OCI-LY7 (cell line): ENCODE results near the gene TMED1. TPM values are rescaled to one million over a fixed set of nuclear protein-coding genes. Genes with fewer than 3 reads are reported as not detected.

Experiments used
- BruUV-seq: library from RNA; stranded (reverse); fragments of 400-500 nt; replicated peaks from 2 replicates; lab custom pipeline; 2021; lab: Mats Ljungman, UMichigan
- CTCF ChIA-PET: fragments of 300-600 bp; sonication (Branson Sonifier 250); formaldehyde crosslinking; loops from one replicate; lab custom pipeline; 2022; ENCODE audit warnings: antibody characterized with exemption; ENCODE audit not compliant: unreplicated experiment; lab: Charles Lee
- POLR2A ChIA-PET: fragments of 300-600 bp; sonication (Branson Sonifier 250); formaldehyde crosslinking; loops from one replicate; lab custom pipeline; 2022; ENCODE audit warnings: antibody characterized with exemption; lab: Charles Lee
- DNase-seq: peaks from one replicate; pipeline ENCODE4 v3.0.0-alpha.2; 2015; ENCODE audit warnings: low spot score
- H2AFZ ChIP-seq: fragments of 200-600 bp; sonication (generic), shearing (Covaris generic); 2 replicates; pipeline ENCODE4 v1.6.1; 2014; ENCODE audit warnings: mild to moderate bottlenecking, antibody characterized with exemption, low read length, moderate library complexity
- H3K27ac ChIP-seq: fragments of 200-600 bp; sonication (generic); 2 replicates; pipeline ENCODE4 v1.5.1; 2014; ENCODE audit warnings: mixed run types, low read depth, mild to moderate bottlenecking, moderate library complexity, low read length, inconsistent platforms; ENCODE audit not compliant: poor library complexity, severe bottlenecking
- H3K36me3 ChIP-seq: fragments of 200-600 bp; sonication (generic); 2 replicates; pipeline ENCODE4 v1.6.1; 2014; ENCODE audit warnings: mild to moderate bottlenecking, antibody characterized with exemption, low read length, moderate library complexity, mixed read lengths; ENCODE audit not compliant: insufficient read depth
- H3K4me1 ChIP-seq: fragments of 200-600 bp; sonication (generic); 2 replicates; pipeline ENCODE4 v1.5.1; 2014; ENCODE audit warnings: mild to moderate bottlenecking, low read length; ENCODE audit not compliant: insufficient read depth, poor library complexity, severe bottlenecking
- H3K4me2 ChIP-seq: fragments of 200-600 bp; sonication (generic); 2 replicates; pipeline ENCODE4 v1.6.1; 2014; ENCODE audit warnings: mild to moderate bottlenecking, low read length
- H3K4me3 ChIP-seq: fragments of 200-600 bp; sonication (generic); 2 replicates; pipeline ENCODE4 v1.5.1; 2014; ENCODE audit warnings: mild to moderate bottlenecking, low read depth, low read length; ENCODE audit not compliant: poor library complexity, severe bottlenecking
- H3K79me2 ChIP-seq: fragments of 200-600 bp; sonication (generic); 2 replicates; pipeline ENCODE4 v1.6.1; 2016; ENCODE audit warnings: low read depth, mild to moderate bottlenecking, low read length, moderate library complexity, mixed read lengths; ENCODE audit not compliant: insufficient read depth
- H3K9me2 ChIP-seq: fragments of 200-600 bp; sonication (generic); 2 replicates; pipeline ENCODE4 v1.6.1; 2016; ENCODE audit warnings: mild to moderate bottlenecking, low read length, mixed read lengths; ENCODE audit not compliant: insufficient read depth
- H3K9me3 ChIP-seq: fragments of 200-600 bp; sonication (generic); 2 replicates; pipeline ENCODE4 v1.6.1; 2014; ENCODE audit warnings: mild to moderate bottlenecking, mixed run types, low read length, mixed read lengths
- H4K20me1 ChIP-seq: fragments of 200-600 bp; sonication (generic); 2 replicates; pipeline ENCODE4 v1.6.1; 2014; ENCODE audit warnings: mild to moderate bottlenecking, antibody characterized with exemption, low read length, moderate library complexity, mixed read lengths; ENCODE audit not compliant: insufficient read depth
- CTCF ChIP-seq: fragments of 200-600 bp; sonication (generic); conservative IDR thresholded peaks from 2 replicates; pipeline ENCODE4 v1.5.1; 2014; ENCODE audit warnings: mild to moderate bottlenecking, antibody characterized with exemption, low read length, moderate library complexity, mixed read lengths
- EZH2phosphoT487 ChIP-seq: fragments of 200-600 bp; sonication (generic); IDR thresholded peaks from 2 replicates; pipeline ENCODE4 v1.6.1; 2018; ENCODE audit warnings: low read depth, borderline replicate concordance, mild to moderate bottlenecking, mixed run types, antibody characterized with exemption, low read length, moderate library complexity, mixed read lengths
- intact Hi-C: fragments of 100-400 bp; cut with micrococcal nuclease; formaldehyde crosslinking; loops from one replicate; pipeline ENCODE4 v1.10.0; 2022; ENCODE audit not compliant: unreplicated experiment
- total RNA-seq, 2 experiments: library from RNA; depleted of rRNA in 1 of 2; stranded (reverse); fragments of >200 nt in 1 of 2; shearing (Covaris generic) in 1 of 2; gene quantifications; 2 replicates each; pipeline ENCODE4 v1.2.3, GENCODE V29; 2014 to 2022

Gene TMED1
- total RNA-seq, 2 experiments from 2014 or later: 13.2 to 22.5 TPM

DNA sequence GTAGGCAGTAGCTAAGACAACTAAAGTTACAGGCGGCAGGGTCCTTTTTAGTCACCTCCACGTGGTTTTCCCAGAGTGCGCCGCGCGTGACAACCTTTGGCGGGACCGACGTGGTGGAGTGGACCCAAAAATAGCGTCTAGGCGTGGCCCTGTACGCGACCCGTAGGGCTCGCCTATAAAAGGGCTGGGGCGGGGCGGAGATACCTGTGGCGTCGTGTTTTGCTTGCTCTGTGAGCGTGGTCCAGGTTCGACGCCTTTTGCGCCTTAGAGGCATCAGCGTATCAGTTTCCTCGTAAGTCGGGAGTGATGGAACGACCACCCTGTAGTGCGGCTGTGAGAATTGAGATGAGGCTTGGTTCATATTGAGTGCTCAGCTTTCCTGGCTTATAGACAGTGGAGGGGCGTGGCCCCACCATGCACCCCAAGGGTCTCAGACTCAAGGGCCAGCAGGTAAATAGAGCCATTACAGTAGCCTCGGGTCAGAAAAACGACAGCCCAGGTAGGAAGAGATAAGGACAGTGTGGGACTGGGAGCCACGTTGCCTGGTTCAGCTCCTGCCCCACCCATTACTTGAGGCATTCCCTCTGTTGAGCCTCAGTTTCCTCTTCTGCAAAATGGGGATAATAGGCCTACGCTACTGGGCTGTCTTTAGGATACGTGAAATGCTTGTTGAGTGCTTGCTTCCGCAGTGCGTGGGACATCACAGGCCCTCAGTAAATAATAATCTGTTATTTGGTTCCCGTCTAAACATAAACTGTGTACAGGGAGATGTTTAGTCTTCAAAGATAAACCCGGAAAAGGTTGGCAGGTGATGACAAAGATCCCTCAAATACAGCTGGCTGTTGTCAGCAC is 693 bp upstream of the TMED1 start:
- Histone ChIP-seq H3K27ac (peak overlapping the region; percentile 84), H2AFZ (peak overlapping the region; percentile 69), H3K36me3 (peaks cover 25% of the 10 kb centered on the region), H4K20me1 (no peaks in the 10 kb centered on the region), H3K79me2 (no peaks in the 10 kb centered on the region; the same call in 1 of the 2 replicates), H3K4me1 (peaks cover 26% of the 10 kb centered on the region), H3K4me2 (peak overlapping the region; percentile 78), H3K9me3 (no peaks in the 10 kb centered on the region; the same call in 1 of the 2 replicates), H3K9me2 (no peaks in the 10 kb centered on the region), H3K4me3 (peak overlapping the region; percentile 74)
- POLR2A ChIA-PET: interaction anchor here (0.6 to 1.3 kb wide), 7 partner anchors 9 to 119 kb away, joined by 3 to 11 read pairs (median 4); partner anchors contain the start of gene DNM2
- intact Hi-C loops: loop anchor here (2.0 to 5.0 kb wide), 2 partner anchors 28 to 269 kb away; partner anchors contain the start of genes CDKN2D and KRI1
- BruUV-seq: TSS peak; percentile 70
- DNase-seq: peak; percentile 92
- no peak for TF ChIP-seq CTCF
- TF ChIP-seq EZH2phosphoT487: no peak
- CTCF ChIA-PET: interaction anchor here (1.2 to 1.4 kb wide), 2 partner anchors 22 to 27 kb away, joined by 3 to 10 read pairs; no protein-coding TSS in a partner anchor

GRCh38 chr19:10835089-10835753 is 791 bp downstream of the TMED1 start:
- peak overlapping the region; percentile 74 for H3K4me3 ChIP-seq
- H4K20me1 ChIP-seq: no peaks in the 10 kb centered on the region
- TF ChIP-seq CTCF (no peak), EZH2phosphoT487 (no peak)
- H3K4me2 ChIP-seq: peak overlapping the region; percentile 33
- H3K27ac ChIP-seq: peak overlapping the region; percentile 84
- ChIA-PET POLR2A (interaction anchor here (0.9 to 1.3 kb wide), 3 partner anchors 29 to 118 kb away, joined by 3 to 11 read pairs (median 6); partner anchors contain the start of gene DNM2), CTCF (interaction anchor here (0.5 to 1.4 kb wide), 4 partner anchors 23 to 430 kb away, joined by 3 to 10 read pairs (median 8); no protein-coding TSS in a partner anchor)
- no peaks in the 10 kb centered on the region for H3K9me2 ChIP-seq
- no peaks in the 10 kb centered on the region; the same call in 1 of the 2 replicates for H3K79me2 ChIP-seq
- DNase-seq: no peak
- H2AFZ ChIP-seq: no peak overlapping the region
- no peaks in the 10 kb centered on the region; the same call in 1 of the 2 replicates for H3K9me3 ChIP-seq
- peaks cover 26% of the 10 kb centered on the region for H3K4me1 ChIP-seq
- peaks cover 37% of the 10 kb centered on the region for H3K36me3 ChIP-seq
- BruUV-seq: no TSS peak
- intact Hi-C loops: loop anchor here (5.0 kb wide), 1 partner anchor 268 kb away; the partner anchor contains the start of genes CDKN2D and KRI1
